HT1080 (cell line): ENCODE measurements around the gene TEX13B. TPM values are rescaled to one million over a fixed set of nuclear protein-coding genes. Genes with fewer than 3 reads are reported as not detected.
A peak's percentile ranks its signal among the peaks of the same experiment; 100 is the strongest.
"Not testable (repeated sequence)": the region's sequence is repeated elsewhere in the genome, so short reads cannot be mapped to it uniquely, and the experiment has no call there.

Experiments
- DNase-seq: peaks from one replicate; pipeline ENCODE4 v3.0.0-alpha.2; 2015; ENCODE audit warnings: low read depth
- polyA plus RNA-seq, 2 experiments: library from polyadenylated mRNA; depleted of rRNA; stranded (reverse); fragments of >200 nt; gene quantifications; 2 replicates each; pipeline ENCODE4 v1.2.3, GENCODE V29; 2015
- total RNA-seq: library from RNA; depleted of rRNA; stranded (reverse); fragments of >200 nt; shearing (Covaris generic); gene quantifications from 2 replicates; pipeline ENCODE4 v1.2.3, GENCODE V29; 2014; rRNA removed

The TEX13B gene, protein sequence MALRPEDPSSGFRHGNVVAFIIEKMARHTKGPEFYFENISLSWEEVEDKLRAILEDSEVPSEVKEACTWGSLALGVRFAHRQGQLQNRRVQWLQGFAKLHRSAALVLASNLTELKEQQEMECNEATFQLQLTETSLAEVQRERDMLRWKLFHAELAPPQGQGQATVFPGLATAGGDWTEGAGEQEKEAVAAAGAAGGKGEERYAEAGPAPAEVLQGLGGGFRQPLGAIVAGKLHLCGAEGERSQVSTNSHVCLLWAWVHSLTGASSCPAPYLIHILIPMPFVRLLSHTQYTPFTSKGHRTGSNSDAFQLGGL
- total RNA-seq: 0.08 TPM in 1 of 2 replicates, not detected in the other
- polyA plus RNA-seq (2015; cell fraction: cytosol; rRNA removed): not detected in 2 replicates
- polyA plus RNA-seq (2015; cell fraction: nucleus; rRNA removed): not detected in 2 replicates

DNA sequence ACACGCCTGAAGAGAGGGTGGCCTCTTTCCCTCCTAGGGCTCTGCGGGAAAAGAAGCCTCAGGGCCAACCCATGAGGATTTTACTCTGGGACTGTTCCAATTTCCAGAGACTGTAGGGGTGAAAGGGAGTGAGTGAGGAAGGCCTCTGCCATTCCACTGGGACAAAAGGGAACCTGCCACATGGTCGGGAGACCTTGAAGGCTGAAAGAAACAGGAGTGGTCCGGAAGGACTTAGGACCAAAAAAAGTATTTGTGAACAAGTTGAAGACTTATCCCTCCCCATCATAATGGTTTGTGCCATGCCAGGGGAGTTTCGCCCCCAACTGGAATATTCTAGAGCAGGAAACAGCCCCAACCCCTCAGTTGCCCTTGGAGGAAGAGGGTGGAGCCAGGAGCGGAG, at the start of gene TEX13B:
TSS of gene TEX13B (minus strand) at position 15 of the 400 bp plus-strand sequence. CDS start 243 bp downstream, outside the sequence.
- DNase-seq: no peak

DNA sequence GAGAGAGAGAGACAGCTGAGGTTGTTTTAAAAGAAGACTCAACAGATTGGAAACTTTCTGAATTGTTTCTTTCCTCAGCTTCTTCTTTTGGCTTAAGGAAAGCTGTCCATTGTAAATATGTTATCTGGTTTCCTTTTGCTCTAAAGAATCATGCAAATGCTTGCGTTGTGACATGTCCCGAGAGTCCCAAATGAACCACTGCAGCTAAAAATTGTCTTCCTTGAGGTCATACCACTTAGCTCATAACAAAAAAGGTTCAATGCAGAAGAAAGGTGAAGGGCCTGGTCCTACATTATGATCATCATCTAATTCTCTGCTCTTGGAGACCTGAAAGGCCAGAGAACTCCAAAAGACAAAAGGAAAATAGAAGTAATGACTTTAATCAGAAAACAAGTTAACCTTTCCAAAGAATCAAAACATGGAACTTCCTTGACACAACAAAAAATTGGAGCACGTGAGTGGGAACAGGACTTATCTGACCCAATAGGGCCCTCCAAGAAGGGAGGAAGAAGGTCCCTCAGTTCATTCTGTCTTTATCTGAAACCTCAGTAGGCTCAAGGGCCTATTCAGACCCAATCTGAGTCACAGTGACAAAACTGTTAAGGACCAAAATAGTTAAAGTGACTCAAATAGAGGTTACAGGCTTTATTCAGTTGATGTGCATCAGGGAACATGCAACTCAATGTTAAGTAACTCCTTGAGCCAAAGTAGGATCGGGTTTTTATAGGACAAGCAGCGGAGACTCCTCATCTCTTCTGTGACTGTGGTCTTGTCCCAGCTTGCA, 48.0 kb upstream of the TEX13B start:
- DNase-seq: no peak

DNA sequence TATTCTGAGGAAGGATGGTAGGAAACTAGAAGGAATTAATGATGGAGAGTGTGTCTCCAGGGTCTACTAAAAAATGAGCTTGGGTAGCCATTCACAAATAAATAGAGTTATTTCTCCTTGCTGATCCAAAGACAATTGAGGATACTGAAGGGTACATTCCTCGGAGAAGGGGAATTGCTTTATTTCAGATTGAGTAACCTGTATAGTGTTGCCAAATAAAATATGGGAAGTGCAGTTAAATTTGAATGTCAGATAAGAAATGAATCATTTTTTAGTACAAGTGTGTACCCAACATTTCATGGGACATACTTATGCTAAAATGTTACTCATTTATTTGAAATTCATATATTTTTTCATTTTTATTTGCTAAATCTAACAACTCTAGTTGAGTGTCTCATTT, 46.7 kb upstream of the TEX13B start:
- no peak for DNase-seq

DNA sequence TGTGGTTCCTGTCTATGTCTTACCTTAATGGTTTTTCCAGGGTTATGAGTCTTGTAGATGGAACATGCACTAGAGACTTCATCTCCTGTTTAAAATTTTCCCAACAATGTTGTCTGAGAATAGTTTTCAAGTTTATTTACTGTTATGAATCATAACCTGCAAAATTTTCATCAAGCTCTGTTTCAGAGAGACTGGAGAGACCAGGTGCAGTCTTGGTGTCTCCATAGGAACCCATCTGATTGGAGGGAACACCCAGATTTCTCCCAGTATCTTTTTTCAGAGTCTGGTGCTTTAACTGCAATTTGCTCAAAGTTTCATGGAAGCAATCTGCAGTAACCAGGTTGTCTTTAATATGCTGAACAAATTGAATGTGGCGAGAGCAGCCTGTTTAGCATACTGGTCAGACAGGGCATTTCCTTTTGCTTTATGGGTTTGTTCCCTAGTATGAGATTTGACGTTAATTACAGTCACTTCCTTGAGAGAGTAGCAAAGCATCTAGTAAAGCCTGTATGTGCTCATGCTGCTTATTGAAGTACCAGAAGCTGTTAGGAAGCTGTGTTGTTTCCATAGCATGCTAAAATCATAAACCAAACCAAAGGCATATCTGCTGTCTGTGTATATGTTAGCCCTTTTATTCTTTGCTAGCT, 43.9 kb upstream of the TEX13B start:
- no peak for DNase-seq

DNA sequence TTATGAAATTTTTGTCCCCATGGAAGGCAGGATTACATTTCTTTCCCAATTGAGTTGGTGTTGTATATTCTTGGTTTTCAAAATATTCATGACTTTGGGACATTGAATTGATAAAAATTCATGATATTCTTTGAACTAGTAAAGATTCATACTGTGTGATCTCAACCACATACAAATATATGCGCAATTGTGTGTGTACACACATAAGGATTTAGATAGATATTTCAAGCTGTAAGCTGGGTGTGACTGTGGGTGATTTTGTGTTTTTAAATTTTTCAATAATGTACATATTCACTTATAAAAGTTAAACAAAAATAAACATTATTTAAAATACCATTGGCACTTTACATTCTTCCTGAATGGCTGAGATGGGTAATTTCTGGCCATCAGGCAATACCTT, 43.2 kb upstream of the TEX13B start:
- no peak for DNase-seq

DNA sequence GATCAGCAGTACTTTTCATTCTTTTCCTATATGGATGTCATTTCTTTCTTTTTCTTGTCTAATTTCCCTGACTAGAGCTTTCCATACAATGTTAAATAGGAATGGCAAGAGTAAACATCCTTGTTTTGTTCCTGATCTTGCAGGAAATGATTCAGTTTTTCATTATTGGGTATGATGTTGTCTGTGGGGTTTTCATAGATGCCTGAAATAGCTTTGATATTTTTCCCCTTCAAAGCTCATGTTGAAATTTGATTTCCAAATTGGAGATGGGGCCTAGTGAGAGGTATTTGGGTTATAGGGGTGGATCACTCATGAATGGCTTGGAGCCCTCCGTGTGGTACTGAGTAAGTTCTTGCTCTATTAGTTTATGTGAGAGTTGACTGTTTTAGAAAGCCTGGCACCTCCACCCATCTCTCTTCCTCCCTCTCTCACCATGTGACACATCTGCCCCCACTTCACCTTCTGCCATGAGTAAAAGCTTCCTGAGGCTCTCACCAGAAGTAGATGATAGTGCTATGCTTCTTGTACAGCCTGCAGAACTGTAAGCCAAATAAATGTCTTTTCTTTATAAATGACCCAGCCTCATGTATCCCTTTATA, 40.4 kb upstream of the TEX13B start:
- DNase-seq: peak; percentile 8

DNA sequence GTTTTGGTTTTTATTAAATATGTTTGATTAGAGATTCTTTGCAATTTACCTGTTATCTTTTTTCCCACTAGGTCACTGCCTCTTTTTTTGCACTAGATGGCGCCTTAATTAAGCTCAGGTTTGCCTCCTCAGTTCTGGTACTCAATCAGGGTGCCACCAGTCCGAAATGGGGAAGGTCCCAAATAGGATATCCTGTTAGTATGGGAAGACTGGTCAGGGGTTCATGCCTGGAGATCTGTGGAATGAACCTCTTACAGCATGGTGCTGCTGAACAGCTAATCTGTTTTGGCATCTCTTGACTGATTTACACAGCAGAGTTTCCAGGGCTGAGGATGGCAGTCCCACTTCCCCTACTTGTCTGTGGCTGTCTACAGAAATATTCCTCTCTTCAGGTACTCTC, 38.5 kb upstream of the TEX13B start:
- DNase-seq: peak; percentile 4

DNA sequence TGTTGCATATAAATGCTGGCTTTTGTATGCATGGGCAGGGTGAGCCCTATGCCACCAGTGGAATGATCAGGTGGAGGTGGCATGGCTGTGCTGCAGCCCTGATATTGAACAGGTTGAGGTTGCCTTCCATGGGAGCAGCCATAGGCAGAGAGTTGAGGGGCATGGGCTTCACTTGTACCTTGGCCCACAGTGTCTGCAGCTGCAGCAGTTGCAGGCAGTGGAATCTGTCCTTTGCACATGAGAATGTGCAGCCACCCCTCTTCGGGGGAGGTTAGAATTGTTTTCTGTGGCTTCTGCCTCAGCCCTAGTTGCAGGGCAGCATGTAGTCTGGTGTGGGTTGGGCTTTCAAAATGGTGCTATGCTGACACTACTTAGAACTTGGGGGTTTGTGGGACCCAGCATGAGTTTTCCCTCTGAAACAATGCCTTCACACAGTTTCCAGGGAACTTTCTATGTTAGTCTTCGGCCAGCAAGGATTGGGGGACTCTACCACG, 37.3 kb upstream of the TEX13B start:
- DNase-seq: no peak

DNA sequence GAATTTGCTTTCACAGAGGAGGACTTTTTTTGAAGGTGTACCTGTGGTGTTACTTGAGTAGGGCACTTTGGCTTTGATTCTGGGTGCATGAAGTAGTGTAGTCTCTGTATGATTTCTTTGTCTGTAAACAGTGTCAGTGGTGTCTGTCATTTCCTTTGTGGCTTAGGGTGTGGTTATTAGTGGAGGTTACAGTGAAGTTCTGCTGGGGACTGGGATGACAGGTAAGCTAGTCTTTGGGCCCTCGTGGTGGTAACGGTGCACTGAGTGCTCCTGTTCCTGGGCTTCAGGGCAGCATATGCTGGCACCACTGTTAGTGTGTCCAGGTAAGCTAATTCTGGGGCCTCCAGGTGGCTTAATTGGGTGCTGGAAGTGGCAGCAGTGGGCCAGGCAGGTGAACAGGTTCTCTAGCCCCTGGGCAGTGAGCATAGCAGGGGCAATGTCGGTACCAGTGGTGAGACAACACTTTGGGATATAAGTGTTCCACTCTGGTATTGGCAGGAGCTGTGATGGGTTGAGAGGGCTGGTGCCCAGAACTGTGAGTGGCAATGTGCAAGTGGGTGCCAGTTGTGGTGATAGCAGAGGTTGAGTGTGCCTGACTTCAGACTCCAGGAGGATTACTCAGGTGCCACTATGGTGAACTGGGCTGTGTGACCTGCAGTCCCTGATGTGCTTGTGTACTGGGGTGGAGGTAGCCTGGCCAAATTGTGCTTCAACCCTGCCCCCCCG, 36.6 kb upstream of the TEX13B start:
- no peak for DNase-seq

DNA sequence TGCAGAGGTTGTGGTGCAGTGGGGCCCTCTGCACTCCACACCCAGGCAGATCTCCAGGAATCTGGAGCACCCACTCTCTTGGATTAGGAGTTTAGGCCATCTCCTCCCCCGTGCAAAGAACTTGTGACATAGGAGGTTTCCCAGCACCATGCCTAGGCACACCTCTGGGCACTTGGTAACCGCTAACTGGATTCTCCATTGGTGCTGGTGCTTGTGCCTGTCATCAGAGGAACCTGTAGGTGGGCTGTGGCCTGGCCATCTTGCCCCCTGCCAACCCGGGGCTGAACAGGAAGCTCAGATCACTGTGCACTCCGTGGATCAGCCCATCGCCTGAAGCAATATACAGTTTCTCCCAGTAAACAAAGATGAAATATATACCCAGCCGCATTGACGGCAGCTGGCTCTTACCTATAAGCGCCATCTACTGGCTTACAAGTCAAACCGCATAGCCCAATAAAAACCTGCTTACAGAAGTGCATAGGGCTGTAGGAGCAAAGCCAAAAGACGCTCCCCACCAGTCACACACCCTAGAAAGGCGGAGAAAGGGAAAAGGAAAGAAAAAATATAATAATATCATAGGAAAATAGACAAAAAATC, 19.1 kb upstream of the TEX13B start:
- peak; percentile 43 for DNase-seq

DNA sequence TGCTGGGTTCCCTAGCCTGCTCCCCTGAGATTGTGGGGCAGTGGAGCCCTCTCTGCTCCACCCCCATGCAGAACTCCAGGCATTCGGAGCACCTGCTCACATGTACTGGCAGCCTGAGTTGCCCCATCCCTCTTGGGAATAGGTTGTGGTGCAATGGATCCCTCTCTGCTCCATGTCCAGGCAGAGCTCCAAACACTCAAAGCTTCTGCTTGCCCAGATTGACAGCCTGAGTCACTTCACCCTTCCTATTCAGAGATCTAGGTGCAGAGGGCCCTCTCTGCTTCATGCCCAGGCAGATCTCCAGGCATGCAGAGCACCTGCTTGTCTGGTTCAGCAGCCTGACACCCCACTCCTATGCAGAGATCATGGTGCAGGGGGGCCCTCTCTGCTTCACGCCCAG, 18.6 kb upstream of the TEX13B start:
- no peak for DNase-seq

DNA sequence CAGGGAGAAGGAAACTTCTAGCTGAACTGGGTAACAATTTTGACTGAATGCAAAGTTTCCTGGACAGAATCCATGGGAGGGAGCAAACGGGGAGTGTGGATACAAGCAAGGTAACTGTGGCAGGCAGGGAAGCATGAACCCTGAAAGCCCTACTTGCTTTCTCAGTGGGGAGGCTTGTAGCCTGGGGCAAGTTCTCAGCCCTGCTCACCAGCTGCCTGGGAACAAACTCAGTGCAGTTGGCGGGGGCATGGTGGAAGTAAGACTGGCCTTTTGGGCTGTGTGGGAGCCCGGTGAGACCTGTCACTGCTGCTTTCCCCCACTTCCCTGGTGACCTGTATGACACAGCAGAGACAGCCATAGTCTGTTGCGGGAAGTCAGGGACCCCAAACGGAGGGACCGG, 14.0 kb upstream of the TEX13B start:
- DNase-seq: no peak

DNA sequence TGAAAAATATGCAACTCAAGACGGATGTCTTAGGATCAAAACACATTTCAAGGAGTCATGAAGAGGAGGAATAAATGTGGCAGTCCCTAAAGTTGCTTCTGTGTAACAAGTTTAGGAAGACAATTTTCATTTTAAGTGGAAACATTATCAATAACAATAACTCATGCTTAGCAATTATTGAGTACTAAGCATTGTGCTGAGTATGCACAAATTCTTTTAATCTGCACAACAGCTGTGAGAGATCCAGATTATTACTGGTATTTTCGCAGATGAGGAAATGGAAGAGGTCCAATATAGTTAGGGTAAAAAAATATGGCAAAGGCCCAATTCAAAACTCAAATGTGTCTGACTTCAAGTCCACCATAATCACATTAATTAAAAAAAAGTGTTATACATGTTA, 2.9 kb upstream of the TEX13B start:
- no peak for DNase-seq

DNA sequence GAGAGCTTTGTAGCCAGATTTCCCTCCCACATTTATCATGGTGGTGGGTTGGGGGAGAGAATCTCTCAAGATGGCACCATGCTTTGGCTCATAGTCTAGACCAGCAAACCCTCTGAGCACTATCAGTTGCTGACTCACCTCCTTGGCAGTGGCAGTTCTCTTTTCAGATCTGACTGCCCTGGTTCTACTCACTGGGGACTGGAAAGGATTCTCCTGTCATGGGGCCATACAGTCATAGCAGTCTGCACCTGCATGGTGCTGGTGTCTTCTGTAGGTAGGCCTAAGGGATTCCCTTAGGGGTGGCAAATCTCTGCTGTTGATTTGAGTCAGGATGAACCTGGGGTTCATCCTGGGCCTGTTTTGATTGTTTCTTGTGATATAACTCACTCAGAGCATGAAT, 2.6 kb downstream of the TEX13B start:
- DNase-seq: no peak

DNA sequence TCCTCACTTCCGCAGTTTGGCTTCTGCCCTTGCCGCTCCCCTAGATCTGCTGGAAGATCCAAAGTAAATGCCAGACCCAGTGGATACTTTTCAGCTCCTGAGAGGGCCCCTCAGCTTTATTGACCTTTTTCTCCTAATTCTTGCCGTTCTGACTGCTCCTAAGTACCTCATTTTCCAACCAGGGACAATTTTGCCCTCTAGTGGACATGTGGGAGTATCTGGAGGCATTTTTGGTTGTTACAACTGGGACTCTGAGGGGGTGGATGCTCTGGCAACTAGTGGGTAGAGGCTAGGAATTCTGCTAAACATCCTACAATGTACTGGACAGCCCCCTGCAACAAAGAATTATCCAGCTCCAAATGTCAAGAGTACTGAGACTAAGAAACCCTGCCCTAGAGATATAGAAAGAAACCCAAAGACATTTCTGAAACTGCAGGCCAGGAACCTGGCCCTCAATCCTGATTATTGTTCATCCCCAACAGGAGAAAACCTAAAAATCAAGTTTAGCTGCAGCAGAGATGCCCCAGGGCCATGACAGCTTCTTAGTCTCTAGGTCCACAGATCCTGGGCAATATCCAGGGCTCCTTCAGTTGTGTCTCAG, 3.4 kb downstream of the TEX13B start:
- peak; percentile 3 for DNase-seq

DNA sequence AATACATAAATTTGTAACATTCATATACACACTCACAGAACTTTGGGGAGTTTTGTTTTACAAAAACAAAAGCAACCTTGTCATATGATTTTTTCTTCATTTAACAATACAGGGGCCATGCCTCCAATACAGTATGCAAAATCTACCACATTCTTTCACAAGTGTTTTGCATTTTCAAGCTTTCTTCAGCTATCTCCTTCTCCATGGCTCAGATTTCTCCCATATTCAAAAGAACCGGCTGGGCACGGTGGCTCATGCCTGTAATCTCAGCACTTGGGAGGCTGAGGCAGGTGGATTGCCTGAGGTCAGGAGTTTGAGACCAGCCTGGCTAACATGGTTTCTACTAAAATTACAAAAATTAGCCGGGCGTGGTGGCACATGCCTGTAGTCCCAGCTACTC, 4.1 kb downstream of the TEX13B start:
- DNase-seq: no peak

DNA sequence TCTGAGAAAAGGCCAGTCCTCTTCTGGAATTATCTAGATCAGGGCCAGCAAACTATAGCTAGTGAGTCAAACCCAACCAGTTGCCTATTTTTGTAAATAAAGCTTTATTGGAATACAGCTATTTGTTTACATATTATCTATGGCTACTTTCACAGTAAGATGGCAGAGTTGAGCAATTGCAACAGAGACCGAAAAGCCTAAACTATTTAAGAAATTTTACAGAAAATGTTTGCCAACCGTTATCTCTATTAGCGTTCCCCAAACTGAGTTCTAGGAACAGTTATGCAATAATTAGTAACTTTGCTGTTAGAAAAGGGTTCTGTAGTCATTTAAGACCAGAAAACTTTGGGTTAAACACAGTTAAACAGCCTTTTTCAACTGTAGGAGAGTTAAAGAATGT, 10.5 kb downstream of the TEX13B start:
- DNase-seq: no peak

DNA sequence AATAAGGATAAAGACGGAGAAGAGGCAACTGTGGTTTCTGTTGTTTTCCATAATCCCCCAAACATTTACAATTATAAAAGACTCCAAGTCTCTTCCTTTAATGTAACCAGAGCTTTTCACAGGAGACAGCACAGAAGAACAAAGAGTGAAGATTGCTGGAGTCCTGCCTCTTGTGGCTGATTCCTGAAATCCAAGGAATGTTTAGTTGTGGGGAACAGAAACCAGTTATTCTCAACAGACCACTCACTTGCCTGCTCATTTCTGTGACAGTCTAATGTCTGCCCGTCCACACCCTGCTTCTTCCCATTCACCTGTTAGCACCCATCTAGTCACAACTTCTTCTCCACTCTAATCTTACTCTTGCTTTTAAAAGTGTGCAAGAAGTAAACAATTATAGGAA, 12.1 kb downstream of the TEX13B start:
- no peak for DNase-seq

DNA sequence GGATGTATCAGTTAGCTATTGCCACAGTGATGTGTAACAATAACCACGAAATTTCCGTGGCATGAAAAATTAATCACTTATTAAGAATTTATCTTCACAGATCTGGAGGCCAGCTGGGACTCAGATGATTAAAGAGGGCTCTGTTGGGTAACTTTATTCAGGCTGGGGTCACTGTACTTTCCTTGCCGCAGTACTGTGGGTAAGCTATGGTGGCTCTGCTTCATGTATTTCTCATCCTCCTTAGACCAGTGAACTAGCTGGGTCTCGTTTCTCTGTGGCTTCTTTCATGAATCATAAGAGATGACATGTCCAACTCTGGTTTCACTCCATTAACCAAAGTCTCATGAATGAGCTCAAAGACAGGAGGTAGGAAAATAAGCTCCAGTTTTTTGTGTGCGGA, 13.5 kb downstream of the TEX13B start:
- DNase-seq: no peak

DNA sequence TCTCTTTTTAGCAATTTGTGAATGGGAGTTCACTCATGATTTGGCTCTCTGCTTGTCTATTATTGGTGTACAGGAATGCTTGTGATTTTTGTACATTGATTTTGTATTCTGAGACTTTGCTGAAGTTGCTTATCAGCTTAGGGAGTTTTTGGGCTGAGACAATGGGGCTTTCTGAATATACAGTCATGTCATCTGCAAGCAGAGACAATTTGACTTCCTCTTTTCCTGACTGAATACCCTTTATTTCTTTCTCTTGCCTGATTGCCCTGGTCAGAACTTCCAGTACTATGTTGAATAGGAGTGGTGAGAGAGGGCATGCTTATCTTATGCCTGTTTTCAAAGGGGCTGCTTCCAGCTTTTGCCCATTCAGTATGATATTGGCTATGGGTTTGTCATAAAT, 26.8 kb downstream of the TEX13B start:
- DNase-seq: not testable (repeated sequence)
